GM21737 (cell line): ENCODE data around the gene WFDC10A.
"Not testable (repeated sequence)": the region's sequence is repeated elsewhere in the genome, so short reads cannot be mapped to it uniquely, and the experiment has no call there.

Experiments
- ATAC-seq: cut with Tn5 transposase; IDR thresholded peaks from one replicate; pipeline ENCODE4 v1.9.1; 2021; ENCODE audit warnings: mild to moderate bottlenecking, moderate library complexity; ENCODE audit not compliant: unreplicated experiment

The WFDC10A gene

DNA sequence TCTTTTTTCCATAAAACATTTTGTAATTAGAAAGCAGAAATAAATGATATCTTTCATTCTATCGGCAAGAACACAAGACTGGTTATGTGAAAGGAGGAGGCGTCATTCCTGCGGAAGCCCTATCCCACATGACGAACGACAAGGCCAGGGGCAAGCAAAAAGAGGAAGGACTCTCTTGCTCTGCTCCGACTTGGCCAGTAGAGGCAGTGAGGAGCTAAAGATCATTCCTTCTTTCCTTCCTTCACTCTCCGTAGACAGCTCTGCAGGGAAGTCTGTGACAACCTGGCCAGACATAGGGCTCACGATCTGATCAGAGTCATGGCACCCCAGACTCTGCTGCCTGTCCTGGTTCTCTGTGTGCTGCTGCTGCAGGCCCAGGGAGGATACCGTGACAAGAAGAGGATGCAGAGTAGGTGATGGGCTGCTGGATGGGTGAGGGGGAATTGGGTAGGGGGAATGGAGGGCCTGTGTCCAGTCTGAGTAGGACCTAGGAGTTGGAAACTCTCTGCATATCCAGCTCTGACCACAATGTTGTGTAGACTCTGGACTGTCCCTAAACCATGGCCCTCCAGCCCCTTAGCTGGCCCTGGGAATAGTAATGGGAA is at the start of gene WFDC10A:
WFDC10A (plus strand) TSS at position 244 of the 605 bp plus-strand sequence; CDS start at position 319, 75 bp downstream.
- no peak for ATAC-seq

DNA sequence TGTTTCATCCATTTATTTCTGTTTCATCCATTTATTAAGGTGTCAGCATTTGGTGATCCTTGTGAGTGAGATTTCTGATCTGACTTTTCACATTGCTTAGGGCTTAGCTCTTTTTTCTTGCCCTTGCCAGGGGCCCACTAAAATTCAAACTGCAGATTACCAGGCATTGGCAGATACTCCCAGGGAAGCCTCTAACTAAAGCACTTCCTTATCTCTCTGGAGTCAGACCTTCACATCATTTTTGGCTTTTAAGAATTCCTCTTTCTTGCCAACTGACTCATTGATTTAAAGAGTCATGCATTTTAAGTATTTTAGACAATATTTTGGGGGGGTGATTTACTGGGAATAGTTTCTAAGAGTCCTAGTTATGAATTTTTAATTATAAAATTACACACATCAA is 47.8 kb upstream of the WFDC10A start:
- ATAC-seq, result no peak

DNA sequence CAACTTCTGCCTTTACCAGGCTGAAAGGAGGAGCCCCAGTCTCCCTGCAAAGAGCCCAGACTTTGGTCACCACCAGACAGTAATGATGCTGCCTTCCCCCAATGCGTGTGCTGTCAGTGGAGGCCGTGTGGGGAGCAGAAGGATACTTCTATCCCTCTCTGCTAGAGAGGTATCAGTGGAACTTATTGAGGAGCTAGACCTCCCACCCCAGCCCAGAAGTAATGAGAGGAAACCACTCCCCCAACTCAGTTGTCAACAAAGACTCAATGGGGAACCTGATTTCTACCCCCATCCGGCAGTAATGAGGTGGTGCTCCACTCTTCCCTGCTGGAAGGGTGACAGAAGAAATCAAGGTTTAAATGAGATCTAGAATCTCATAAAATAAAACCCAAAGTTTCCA is 46.0 kb upstream of the WFDC10A start:
- no peak for ATAC-seq

DNA sequence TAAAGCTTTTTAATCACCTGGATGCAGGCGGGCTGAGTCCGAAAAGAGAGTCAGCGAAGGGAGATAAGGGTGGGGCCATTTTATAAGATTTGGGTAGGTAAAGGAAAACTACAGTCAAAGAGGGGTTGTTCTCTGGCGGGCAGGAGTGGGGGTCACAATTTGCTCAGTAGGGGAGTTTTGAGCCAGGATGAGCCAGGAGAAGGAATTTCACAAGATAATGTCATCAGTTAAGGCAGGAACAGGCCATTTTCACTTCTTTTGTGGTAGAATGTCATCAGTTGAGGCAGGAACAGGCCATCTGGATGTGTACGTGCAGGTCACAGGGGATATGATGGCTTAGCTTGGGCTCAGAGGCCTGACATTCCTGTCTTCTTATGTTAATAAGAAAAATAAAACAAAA is 45.2 kb upstream of the WFDC10A start:
- not testable (repeated sequence) for ATAC-seq

DNA sequence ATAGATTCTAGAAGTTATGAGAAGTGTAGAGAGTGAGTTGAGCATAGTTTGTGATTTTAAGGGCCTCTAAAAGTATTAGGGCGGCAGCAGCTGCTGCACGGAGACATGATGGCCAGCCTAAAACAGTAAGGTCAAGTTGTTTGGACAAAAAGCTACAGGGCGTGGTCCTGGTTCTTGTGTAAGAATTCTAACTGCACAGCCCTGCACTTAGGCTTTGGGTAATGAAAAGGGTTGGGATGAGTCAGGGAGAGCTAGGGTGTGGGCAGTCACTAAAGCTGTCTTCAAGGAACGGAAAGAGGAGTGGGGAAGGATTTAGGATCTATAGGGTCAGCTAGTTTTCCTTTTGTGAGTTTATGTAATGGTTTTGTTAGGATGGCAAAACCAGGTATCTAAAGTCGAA is 43.6 kb upstream of the WFDC10A start:
- ATAC-seq, result not testable (repeated sequence)

DNA sequence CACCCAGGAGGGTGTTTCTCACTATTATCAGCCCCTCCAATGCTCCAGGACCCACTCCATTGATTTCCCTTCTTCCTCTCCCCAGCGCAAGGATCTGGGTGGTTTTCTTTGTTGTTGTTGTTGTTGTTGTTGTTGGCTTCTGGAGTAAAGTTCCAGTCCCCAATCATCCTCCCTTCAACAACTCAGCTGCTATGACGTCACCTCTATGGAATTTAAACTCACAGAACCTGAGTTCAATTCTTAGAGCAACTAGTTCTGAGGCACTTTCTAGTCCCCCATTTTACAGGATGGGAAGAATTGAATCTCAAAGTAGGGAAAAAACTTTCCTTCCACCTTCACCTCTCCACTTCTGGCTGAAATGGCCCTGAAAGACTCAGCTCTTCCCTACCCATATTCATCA is 40.7 kb upstream of the WFDC10A start:
- no peak for ATAC-seq

DNA sequence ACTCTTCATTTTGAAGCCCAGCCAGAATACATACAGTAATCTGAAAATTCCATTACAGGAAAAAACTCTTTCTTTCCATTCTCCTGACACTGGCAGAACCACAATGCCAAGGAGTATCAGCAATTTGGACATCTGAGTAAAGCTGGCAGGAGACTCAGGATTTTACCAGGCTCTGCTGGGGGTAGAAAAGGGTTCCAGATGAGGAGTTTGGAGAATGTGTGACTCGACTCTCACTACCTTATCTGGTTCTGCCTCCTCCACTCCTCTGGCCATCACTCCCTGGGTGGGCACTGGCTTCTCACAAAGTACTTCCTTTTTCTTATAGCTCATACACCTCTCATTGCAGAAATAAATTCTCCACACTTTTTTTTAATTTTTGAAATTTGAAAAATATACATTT is 39.8 kb upstream of the WFDC10A start:
- ATAC-seq, result no peak

DNA sequence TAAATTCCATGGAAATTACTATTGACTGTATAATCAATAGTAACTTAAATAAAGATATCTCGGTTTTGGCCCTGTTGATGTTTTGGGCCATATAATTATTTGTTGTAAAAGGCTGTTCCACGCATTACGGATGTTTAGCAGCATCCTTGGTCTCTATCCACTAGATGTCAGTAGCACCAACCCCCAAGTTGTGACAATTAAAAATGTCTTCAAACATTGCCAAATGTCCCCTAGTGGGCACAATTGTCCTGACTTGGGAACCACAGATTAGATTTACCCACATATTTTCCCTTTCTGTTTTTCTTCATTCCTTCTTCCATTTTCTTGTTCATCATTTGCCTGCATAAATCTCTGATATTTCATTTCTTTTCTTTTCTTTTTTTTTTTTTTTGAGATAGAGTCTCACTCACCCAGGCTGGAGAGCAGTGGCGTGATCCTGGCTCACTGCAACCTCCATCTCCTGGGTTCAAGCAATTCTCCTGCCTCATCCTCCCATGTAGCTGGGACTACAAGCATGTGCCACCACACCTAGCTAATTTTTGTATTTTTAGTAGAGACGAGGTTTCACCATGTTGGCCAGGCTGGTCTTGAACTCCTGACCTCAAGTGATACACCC is 36.9 kb upstream of the WFDC10A start:
- no peak for ATAC-seq

DNA sequence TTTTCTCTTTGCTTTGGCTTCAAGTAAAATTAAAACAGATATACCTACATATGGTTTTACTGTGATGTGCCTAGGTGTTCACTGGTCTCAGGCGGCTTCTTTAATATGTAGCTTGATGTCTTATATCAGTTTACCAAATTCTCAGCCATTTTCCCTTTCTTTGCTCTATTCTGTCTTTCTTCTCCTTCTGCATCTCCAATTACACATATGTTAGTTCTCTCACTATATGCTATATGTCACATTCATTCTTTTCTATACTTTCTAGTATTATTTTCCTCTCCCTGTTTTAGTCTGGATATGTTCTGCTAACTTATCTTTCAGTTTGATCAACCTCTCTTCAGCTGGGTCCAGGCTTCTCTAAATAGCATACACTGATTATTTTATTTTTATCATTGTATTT is 36.0 kb upstream of the WFDC10A start:
- ATAC-seq, result no peak

DNA sequence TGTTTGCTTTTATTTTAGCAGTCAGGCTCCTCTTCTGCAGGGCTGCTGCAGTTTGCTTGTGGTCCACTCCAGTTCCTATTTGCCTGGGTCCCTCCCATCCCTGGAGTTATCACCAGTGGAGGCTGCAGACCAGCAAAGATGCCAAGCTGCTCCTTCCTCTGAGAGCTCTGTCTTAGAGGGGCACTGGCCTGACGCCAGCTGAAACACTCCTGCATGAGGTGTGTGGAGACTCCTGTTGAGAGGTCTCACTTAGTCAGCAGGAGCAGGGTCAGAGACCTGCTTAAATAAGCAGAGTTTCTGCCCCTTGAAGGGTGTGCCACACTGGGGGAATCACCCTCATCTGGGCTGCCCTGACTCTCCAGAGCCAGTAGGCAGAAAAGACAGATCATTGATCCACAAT is 34.3 kb upstream of the WFDC10A start:
- no peak for ATAC-seq

DNA sequence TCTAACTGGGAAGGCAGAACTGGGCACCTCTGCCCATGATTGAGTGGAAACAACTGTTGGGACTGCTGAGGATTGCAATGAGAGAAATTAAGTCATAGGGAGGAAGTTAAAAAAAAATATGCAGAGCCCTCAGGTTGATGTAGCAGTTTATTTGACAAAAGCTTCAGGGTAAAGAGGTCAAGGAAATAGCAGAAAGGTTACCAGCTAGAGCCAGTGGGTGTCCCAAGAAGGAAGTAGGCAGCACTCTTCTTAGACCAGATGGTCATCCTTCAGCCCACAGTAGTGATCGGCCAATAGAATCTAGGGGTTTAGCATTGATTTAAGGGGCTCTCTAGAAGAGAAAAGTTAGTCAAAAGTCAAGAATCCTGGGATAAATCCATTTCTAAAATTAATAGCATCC is 21.7 kb upstream of the WFDC10A start:
- no peak for ATAC-seq

DNA sequence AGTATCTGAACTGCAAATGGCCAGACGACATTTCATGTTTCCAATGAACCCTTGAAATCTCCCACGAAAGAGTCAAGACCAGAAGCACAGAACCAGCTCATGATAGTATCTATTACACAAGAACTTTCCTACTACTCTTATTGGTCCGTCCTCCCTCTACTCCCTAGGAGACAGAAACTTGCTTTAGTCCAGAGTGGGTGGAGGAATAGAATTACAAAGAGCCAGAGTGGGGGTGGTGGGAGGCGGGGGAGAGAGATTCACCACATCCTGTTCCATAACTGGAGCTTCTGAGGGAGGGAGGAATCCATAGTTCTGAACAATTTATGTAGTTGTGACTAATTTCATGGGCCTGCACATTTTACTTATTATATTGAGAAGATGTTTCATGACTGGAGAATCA is 18.5 kb upstream of the WFDC10A start:
- no peak for ATAC-seq

DNA sequence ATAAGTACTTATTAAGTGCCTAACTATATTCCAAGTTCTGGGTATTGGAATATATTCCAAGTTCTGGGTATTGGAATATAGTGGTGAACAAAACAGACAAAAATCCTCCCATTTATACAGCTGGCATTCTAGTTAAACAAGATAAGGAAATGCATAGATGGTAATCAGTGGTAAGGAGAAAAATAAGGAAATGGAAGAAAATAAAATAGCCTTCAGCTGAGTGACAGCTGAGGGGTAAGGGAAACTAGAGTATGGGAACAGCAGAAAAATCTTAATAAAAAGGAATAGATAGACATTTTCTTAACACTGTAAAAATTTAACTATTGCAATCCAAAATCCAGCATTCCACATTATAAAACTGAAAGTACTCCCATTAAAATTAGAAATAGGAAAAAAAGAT is 17.2 kb upstream of the WFDC10A start:
- no peak for ATAC-seq

DNA sequence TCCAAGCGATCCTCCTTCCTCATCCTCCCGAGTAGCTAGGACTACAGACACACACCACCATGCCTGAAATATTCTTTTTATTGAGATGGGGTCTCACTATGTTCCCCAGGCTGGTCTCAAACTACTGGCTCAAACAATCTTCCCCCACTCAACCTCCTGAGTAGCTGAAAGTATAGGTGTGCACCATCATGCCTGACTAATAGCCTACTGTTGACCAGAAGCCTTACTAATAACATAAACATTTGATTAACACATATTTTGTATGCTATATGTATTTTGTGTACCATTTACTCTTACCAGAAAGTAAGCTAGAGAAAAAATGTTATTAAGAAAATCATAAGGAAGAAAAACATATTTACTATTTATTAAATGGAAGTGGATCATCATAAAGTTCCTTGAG is 11.9 kb upstream of the WFDC10A start:
- no peak for ATAC-seq

DNA sequence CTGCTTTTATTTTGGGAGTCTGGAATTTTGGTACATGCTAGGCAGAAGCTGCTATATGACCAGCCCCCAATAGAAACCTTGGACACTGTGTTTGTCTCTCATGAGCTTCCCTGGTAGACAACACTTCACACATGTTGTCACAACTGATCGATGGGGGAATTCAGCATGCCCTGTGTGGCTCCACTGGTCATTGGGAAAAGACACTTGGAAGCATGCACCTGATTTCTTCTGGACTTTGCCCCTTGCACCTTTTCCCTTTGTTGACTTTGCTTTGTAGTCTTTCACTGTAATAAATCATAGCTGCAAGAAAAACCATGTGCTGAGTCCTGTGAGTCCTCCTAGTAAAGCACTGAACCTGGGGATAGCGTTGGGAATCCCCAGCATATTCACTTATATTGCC is 7.9 kb upstream of the WFDC10A start:
- no peak for ATAC-seq

DNA sequence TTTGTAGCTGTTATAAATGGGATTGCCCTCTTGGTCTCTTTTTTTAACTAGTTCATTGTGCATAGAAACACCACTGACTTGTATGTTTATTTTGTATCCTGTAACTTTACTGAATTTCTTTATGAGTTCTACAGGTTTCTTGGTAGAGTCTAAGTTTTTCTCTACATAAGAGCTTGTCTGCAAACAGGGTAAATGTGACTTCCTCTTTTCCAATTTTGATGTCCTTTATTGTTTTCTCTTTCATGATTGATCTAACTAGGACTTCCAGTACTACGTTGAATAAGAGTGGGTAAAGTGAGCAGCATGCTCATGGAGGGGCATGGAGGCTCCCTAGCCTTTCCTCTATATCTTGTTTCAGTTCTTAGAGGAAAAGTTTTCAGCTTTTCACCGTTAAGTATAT is 3.0 kb upstream of the WFDC10A start:
- no peak for ATAC-seq

DNA sequence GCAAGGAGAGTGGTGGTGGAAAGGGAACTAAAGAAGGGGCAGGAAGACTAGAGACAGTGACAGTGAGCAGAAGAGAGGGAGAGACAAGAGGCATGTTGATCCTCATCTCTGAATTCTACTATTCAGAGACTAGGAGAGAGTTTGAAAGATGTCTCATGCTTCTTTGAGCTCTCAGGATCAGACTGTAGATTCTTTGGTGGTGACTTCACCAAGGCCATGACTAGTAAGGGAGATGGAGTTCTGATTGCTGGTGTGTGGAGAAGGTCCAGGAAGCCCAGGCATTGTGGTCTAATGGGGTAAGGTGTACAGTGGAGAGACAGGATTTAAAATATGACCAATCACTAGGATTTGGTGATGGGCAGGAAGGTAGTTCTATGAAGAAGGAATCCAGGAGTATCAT is 832 bp downstream of the WFDC10A start:
- no peak for ATAC-seq

DNA sequence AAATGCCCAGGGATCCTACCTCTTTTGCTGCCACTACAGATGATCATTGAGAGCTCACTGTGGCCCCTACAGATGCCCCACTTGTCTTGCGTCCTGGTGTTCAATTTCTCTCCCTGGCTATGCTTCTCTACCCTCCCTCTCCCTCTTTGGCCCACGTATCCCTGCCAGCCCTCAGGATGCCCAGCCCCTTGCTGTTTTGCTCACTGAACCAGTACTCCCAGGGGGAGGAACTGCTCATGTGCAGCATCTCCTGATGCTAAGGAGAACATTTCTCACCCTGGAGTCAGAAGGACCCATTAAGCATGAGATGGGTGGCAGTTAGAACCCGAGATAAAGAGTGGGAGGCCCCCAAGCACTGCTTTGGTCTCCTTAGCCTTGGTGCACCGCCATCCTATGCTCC is 1.6 kb downstream of the WFDC10A start, which contains the start of gene WFDC9:
WFDC9 (minus strand) TSS at position 101 of the 400 bp plus-strand sequence. CDS start 21,103 bp downstream, outside the sequence.
- ATAC-seq, result no peak

DNA sequence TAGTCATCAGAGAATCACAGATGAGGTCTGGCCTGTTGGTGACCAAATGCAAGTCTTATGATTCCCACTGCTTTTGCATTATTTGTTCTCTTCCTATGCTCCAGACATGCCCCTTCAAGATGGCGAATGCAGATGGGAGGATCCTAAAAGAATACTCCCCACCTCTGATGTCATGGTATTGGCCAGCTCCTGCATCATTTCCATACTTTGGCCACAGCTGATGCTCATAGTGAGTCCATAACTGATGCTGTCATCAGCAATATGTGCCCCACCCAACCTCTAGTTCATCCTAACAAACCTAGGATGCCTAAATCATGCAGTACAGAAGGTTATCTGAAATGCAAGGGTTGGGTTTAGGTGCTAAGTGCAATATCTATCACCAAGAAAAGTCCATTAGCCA is 7.0 kb downstream of the WFDC10A start:
- no peak for ATAC-seq

DNA sequence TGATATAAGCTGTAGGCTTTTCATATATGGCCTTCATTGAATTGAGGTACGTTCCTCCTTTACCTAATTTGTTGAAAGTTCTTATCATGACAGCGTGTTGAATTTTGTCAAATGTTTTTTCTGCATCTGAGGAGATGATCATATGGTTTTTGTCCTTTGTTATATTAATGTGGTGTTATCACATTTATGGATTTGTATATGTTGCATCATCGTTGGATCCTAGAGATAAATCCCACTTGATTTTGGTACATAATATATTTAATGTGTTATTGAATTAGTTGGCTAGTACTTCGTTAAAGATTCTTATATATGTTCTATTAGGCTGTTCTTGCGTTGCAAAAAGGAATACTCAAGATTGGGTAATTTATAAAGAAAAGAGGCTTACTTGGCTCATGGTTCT is 10.1 kb downstream of the WFDC10A start:
- no peak for ATAC-seq

DNA sequence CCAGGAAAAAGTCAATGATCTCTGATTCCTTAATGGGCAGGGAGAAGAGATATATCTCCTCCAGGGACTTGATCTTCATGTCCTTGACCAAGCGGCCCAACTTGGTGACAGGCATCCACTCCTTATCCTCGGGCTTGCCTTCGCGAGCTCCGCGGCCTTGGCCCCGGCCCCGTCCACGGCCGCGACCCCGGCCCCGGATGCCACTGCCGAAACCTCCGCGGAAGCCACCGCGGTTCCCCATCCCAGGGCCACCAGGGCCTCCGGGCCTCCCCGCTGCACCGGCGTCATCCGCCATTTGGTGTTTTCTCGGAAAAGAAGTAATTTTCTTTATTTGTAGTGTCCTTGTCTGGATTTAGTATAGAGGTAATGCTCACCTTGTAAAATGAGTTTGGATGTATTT is 11.5 kb downstream of the WFDC10A start:
- not testable (repeated sequence) for ATAC-seq

DNA sequence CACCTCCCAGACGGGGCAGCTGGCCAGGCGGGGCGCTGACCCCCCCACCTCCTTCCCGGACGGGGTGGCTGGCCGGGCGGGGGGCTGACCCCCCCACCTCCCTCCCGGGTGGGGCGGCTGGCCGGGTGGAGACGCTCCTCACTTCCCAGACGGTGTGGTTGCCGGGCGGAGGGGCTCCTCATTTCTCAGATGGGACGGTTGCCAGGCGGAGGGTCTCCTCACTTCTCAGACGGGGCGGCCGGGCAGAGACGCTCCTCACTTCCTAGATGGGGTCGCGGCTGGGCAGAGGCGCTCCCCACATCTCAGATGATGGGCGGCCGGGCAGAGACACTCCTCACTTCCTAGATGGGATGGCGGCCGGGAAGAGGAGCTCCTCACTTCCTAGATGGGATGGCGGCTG is 16.3 kb downstream of the WFDC10A start:
- not testable (repeated sequence) for ATAC-seq

DNA sequence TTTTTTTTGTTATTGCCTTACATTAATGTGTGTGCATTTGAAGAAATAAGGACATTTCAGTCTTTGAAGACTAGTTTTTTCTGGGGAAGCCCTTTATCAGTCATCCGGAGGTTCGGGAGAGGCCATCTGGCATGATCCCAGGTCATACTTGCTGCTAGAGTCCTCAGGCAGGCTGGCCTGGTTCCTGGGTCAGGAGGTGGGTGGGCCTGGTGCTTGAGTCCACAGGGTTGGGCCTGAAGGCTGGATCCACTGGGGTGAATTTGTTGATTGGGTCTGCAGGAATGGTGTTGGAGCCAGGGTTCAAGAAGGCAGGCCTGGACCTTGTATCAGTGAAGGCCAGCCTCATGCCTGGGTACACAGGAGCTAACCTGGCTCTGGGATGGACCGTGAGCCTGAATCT is 17.3 kb downstream of the WFDC10A start:
- no peak for ATAC-seq
